Measurements from ENCODE around the gene CRHR1.

Gene CRHR1

GRCh38 chr17:45847101-45847500, 63.0 kb downstream of the CRHR1 start:
- peaks cover 0 to 50% (median 0%) of the 10 kb centered on the region in 11 experiments; a peak in 5 of 22 replicates for H4K20me1 ChIP-seq
- peaks cover 0 to 8% (median 0%) of the 10 kb centered on the region in 11 experiments; a peak in 1 of 22 replicates for H3K27me3 ChIP-seq
- no peak for TF ChIP-seq Cebpa-rat (IDR thresholded peaks at IDR 0.05)

DNA sequence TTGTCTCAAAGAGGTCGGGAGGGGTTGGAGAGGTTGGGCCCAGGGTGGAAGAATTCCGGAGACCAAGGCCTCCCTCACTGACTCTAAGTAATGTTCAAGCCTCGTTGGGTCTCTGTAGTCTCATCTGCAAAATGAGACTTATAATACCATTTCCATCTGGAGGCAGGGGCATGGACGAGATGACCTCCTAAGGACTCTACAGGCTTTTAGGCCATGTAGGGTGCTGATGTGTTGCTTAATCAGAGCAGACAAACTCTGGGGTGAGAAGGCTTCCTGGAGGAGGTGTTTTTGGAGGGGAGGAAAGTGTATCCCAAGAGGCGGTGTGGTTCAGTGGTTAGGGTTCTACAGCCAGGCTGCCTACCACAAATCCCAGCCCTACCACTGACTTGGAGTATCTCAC, 63.6 kb downstream of the CRHR1 start:
- no peak overlapping the region for H3K27ac ChIP-seq
- no peak overlapping the region for H3K4me2 ChIP-seq
- no peaks in the 10 kb centered on the region for H3K9me3 ChIP-seq (replicated peaks in 1 of 11)
- no peak for TF ChIP-seq Cebpa-rat (IDR thresholded peaks at IDR 0.05)
- no peaks in the 10 kb centered on the region for H3K36me3 ChIP-seq
- H3K4me3 ChIP-seq, result no peak overlapping the region
- H4K20me1 ChIP-seq, result peaks cover 0 to 50% (median 0%) of the 10 kb centered on the region in 11 experiments; a peak in 5 of 22 replicates
- H3K4me1 ChIP-seq, result peaks cover 0 to 8% (median 1%) of the 10 kb centered on the region in 10 experiments; a peak in 5 of 20 replicates
- H3K27me3 ChIP-seq, result peaks cover 0 to 8% (median 0%) of the 10 kb centered on the region in 11 experiments; a peak in 2 of 22 replicates
- no peak overlapping the region for H3K9ac ChIP-seq

More at GRCh38 chr17:45847101-45847500, 63.0 kb downstream of the CRHR1 start:
- Histone ChIP-seq H3K4me1 (peaks cover 0 to 5% (median 0%) of the 10 kb centered on the region in 10 experiments; a peak in 4 of 20 replicates), H3K4me3 (no peak overlapping the region), H3K27ac (no peak overlapping the region), H3K4me2 (no peak overlapping the region), H3K9ac (no peak overlapping the region), H3K9me3 (replicated peaks in 1 of 11) (no peaks in the 10 kb centered on the region), H3K36me3 (no peaks in the 10 kb centered on the region)

GRCh38 chr17:45848405-45848804, 64.3 kb downstream of the CRHR1 start:
- no peak overlapping the region for H3K27ac ChIP-seq
- H3K36me3 ChIP-seq, result no peaks in the 10 kb centered on the region
- no peak overlapping the region for H3K4me2 ChIP-seq
- H3K4me1 ChIP-seq, result peaks cover 0 to 8% (median 2%) of the 10 kb centered on the region in 10 experiments; a peak in 5 of 20 replicates
- no peak for TF ChIP-seq Cebpa-rat (IDR thresholded peaks at IDR 0.05)
- H3K4me3 ChIP-seq, result no peak overlapping the region
- no peak overlapping the region for H3K9ac ChIP-seq
- no peaks in the 10 kb centered on the region for H3K9me3 ChIP-seq (replicated peaks in 1 of 11)
- H3K27me3 ChIP-seq, result peaks cover 0 to 8% (median 0%) of the 10 kb centered on the region in 11 experiments; a peak in 2 of 22 replicates
- H4K20me1 ChIP-seq, result peaks cover 0 to 50% (median 0%) of the 10 kb centered on the region in 11 experiments; a peak in 5 of 22 replicates

- Histone ChIP-seq H3K9ac (no peak overlapping the region), H3K27me3 (peaks cover 0 to 8% (median 0%) of the 10 kb centered on the region in 11 experiments; a peak in 2 of 22 replicates)
These were observed 64.9 kb downstream of the CRHR1 start for GRCh38 chr17:45848868-45849535.

GRCh38 chr17:45849536-45849990, 65.4 kb downstream of the CRHR1 start:
- Histone ChIP-seq H3K9me3 (replicated peaks in 1 of 11) (no peaks in the 10 kb centered on the region), H3K4me1 (peaks cover 0 to 8% (median 2%) of the 10 kb centered on the region in 10 experiments; a peak in 5 of 20 replicates), H3K36me3 (no peaks in the 10 kb centered on the region), H4K20me1 (peaks cover 0 to 50% (median 0%) of the 10 kb centered on the region in 11 experiments; a peak in 5 of 22 replicates), H3K27me3 (peaks cover 0 to 8% (median 0%) of the 10 kb centered on the region in 11 experiments; a peak in 2 of 22 replicates), H3K9ac (no peak overlapping the region), H3K4me2 (no peak overlapping the region), H3K27ac (no peak overlapping the region), H3K4me3 (no peak overlapping the region)
- TF ChIP-seq Cebpa-rat (IDR thresholded peaks at IDR 0.05), result no peak

More at GRCh38 chr17:45848868-45849535, 64.9 kb downstream of the CRHR1 start:
- Histone ChIP-seq H3K4me3 (no peak overlapping the region), H3K4me2 (no peak overlapping the region), H3K27ac (no peak overlapping the region), H3K9me3 (replicated peaks in 1 of 11) (no peaks in the 10 kb centered on the region), H3K4me1 (peaks cover 0 to 8% (median 2%) of the 10 kb centered on the region in 10 experiments; a peak in 5 of 20 replicates), H4K20me1 (peaks cover 0 to 50% (median 0%) of the 10 kb centered on the region in 11 experiments; a peak in 5 of 22 replicates), H3K36me3 (no peaks in the 10 kb centered on the region)
- no peak for TF ChIP-seq Cebpa-rat (IDR thresholded peaks at IDR 0.05)

GRCh38 chr17:45850011-45850410, 65.9 kb downstream of the CRHR1 start:
- Histone ChIP-seq H3K4me3 (no peak overlapping the region), H3K36me3 (no peaks in the 10 kb centered on the region), H3K4me2 (no peak overlapping the region), H3K9me3 (replicated peaks in 1 of 11) (no peaks in the 10 kb centered on the region), H3K27me3 (peaks cover 0 to 8% (median 0%) of the 10 kb centered on the region in 11 experiments; a peak in 2 of 22 replicates), H3K27ac (no peak overlapping the region), H3K4me1 (peaks cover 0 to 8% (median 2%) of the 10 kb centered on the region in 10 experiments; a peak in 5 of 20 replicates), H3K9ac (no peak overlapping the region), H4K20me1 (peaks cover 0 to 49% (median 0%) of the 10 kb centered on the region in 11 experiments; a peak in 5 of 22 replicates)
- no peak for TF ChIP-seq Cebpa-rat (IDR thresholded peaks at IDR 0.05)

GRCh38 chr17:45850468-45850867, 66.3 kb downstream of the CRHR1 start:
- no peak for TF ChIP-seq Cebpa-rat (IDR thresholded peaks at IDR 0.05)

DNA sequence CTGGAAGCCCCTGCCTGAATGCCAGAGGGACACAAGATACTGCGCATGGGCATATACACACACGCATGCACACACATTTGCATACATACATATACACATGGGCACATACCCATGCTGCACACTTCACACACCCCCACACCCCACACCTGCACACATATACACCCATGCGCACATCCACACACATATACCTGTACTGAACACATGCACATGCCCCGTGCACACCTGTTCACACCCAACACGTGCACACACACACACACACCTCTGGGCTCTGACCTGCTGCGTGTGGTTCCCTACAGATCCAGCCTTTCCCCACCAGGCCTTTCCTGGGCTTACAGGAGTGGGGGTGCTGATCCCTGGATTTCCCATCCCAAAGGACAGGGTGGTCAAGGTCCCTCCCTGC, 66.9 kb downstream of the CRHR1 start:
- no peak for TF ChIP-seq Cebpa-rat (IDR thresholded peaks at IDR 0.05)
- Histone ChIP-seq H3K9ac (no peak overlapping the region), H3K4me3 (no peak overlapping the region), H3K4me1 (peaks cover 0 to 8% (median 2%) of the 10 kb centered on the region in 10 experiments; a peak in 5 of 20 replicates), H3K9me3 (replicated peaks in 1 of 11) (no peaks in the 10 kb centered on the region), H3K36me3 (no peaks in the 10 kb centered on the region), H3K27ac (no peak overlapping the region), H4K20me1 (peaks cover 0 to 39% (median 0%) of the 10 kb centered on the region in 11 experiments; a peak in 5 of 22 replicates), H3K4me2 (peak overlapping the region in 1 of 11 experiments; percentile 38; a peak in 1 of 22 replicates), H3K27me3 (peaks cover 0 to 8% (median 0%) of the 10 kb centered on the region in 11 experiments; a peak in 2 of 22 replicates)

More at GRCh38 chr17:45850468-45850867, 66.3 kb downstream of the CRHR1 start:
- H3K4me1 ChIP-seq, result peaks cover 0 to 8% (median 2%) of the 10 kb centered on the region in 10 experiments; a peak in 5 of 20 replicates
- peaks cover 0 to 45% (median 0%) of the 10 kb centered on the region in 11 experiments; a peak in 5 of 22 replicates for H4K20me1 ChIP-seq
- H3K27ac ChIP-seq, result no peak overlapping the region
- H3K9me3 ChIP-seq (replicated peaks in 1 of 11), result no peaks in the 10 kb centered on the region
- no peak overlapping the region for H3K4me3 ChIP-seq
- H3K4me2 ChIP-seq, result no peak overlapping the region
- H3K27me3 ChIP-seq, result peaks cover 0 to 8% (median 0%) of the 10 kb centered on the region in 11 experiments; a peak in 2 of 22 replicates
- no peak overlapping the region for H3K9ac ChIP-seq
- H3K36me3 ChIP-seq, result no peaks in the 10 kb centered on the region

GRCh38 chr17:45851464-45851863, 67.3 kb downstream of the CRHR1 start:
- Histone ChIP-seq H3K36me3 (no peaks in the 10 kb centered on the region), H4K20me1 (peaks cover 0 to 35% (median 0%) of the 10 kb centered on the region in 11 experiments; a peak in 5 of 22 replicates), H3K4me2 (peak overlapping the region in 3 of 11 experiments; percentile 1 to 38 (median 15); a peak in 2 of 22 replicates), H3K4me1 (peaks cover 0 to 8% (median 2%) of the 10 kb centered on the region in 10 experiments; a peak in 5 of 20 replicates), H3K27me3 (peaks cover 0 to 8% (median 0%) of the 10 kb centered on the region in 11 experiments; a peak in 2 of 22 replicates), H3K27ac (no peak overlapping the region), H3K9ac (no peak overlapping the region; a peak in 1 of 22 replicates), H3K4me3 (no peak overlapping the region), H3K9me3 (replicated peaks in 1 of 11) (no peaks in the 10 kb centered on the region)
- TF ChIP-seq Cebpa-rat (IDR thresholded peaks at IDR 0.05), result no peak
